HG02759 (cell line): ENCODE results near the gene PTGER4.

ENCODE experiments used
- ATAC-seq: cut with Tn5 transposase; IDR thresholded peaks from one replicate; pipeline ENCODE4 v1.9.1; 2021; ENCODE audit warnings: mild to moderate bottlenecking, moderate library complexity; ENCODE audit not compliant: unreplicated experiment

Gene PTGER4

DNA sequence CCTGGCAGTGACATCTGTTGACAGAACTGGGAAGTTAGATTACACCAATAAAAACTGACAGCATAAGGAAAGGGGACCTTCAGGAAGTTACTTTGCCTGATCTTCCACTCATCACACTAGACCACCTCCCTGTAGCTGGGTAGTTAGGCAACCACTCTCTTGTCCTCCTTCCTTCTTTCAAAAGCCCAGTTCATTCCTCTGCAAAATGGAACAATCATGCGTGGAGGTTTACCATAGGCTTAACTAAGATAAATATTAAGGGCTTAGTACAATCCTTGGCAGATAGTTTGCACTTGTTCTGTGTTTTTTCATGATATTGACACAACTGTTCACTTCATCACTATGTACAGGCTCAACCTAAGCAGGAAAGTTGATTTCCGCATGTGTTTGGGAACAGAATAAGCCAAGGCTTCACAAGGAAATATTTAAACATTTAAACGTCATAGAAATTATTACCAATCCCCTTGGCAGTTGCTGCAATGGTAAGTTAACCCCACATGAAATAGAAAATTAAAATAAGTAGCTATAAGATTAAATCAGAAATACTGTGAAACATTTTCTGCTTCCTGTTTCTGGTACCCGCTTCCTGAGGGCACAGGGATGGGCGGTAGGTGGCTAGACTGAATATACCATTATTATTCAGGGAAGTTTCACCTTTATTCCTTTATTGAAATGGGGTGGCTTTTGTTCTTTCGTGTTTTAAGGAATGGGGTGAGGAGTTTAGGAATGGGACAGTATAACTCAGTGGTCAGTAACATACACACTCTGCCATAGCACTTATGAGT lies 9.9 kb upstream of the PTGER4 start:
- no peak for ATAC-seq

DNA sequence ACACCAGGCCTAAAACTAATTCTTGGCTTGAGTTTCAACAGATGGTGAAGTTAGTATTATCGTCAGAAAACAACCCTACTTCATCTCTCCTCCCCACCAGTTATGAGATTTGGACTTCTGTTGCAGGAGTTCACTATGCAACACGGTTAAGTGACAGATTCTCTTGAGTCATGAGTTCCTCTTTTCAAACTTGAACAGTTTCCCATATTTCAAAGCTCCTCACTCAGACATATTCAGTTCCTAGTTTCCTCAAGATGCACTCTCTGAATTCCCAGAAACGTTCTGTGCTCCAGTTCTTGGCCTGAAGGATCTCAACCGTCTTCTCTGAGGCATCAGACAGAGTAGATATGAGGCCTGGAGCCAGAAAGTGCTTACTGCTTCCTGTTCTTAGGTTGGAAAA lies 7.3 kb upstream of the PTGER4 start:
- no peak for ATAC-seq

DNA sequence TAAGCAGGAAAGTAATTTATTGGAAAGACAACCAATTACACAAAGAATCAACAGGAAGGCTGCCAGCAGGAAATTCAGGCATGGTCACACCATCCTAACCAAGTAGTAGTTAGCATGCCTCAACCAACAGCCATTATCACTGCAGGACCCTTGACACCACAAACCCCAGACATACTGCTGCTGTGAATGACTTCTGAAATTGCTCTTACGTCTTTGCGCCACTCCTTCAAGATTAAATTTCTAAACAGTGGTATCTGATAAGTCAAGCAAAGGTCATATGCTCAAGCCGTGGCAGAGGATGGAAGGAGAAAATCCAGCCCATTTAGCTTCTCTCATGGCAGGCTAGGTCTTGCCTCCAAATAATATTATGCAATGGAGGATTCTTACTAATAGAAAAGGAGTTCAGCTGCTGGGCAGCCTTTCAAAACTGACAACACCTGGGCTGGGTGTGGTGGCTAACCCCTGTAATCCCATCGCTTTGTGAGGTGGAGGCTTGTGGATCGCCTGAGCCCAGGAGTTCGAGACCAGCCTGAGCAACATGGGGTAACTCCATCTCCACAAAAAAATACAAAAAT lies 5.0 kb upstream of the PTGER4 start:
- ATAC-seq = no peak

GRCh38 chr5:40675396-40676133 lies 4.2 kb upstream of the PTGER4 start:
- ATAC-seq = no peak

GRCh38 chr5:40676613-40677343 lies 2.9 kb upstream of the PTGER4 start:
- ATAC-seq = no peak

GRCh38 chr5:40677456-40677855 lies 2.3 kb upstream of the PTGER4 start:
- no peak for ATAC-seq

DNA sequence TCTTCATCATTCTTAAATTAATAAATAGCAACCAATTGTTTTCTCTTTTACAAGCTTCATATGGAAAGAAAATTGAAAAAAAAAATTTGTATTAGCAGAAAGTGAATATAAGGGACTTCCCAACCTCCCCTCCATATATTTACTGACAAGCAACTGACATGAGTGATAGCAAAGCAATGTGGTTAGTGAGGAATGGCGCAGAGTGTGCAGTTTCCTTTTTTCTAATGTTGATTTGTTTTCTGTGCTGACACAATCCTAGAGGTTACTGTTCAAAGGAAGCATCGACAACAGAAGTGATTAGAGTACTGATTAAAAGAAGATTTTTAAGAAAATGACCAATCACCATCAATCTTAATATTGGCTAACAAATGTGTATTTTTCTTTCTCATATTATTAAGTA lies 1.7 kb upstream of the PTGER4 start:
- no peak for ATAC-seq

DNA sequence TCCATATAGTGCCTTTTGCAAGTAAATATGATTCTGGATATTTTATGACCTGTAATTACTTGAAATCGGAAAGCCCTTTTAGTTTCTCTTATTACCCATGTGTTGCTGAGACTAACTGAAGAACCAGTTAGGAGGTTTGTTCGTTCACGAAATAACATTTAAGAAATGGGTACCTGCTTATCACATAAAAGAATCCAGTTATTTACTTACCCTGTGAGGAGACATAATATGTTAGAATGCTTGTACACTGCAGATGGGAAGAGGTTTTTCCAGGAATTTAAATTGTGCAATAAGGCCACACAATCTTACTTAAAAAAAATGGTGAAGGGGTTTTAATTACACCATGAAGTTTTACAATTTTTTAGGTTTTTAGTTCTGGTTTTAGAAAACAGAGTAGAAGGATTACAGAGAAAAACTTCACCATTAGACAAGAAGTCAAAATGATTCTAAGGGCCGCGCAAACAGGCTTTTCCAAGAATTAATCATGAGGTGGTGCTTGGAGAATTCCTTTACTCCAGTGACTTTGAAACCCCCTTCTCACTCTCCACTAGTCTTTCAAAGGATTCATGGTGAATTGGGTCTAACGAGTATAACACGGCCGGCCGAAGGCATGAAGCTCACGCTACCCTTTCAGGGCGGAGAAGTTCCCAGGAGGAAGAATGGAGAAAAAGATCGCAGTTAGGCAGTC lies 1.1 kb upstream of the PTGER4 start:
- no peak for ATAC-seq

- peak; percentile 73 for ATAC-seq
Measured at GRCh38 chr5:40679148-40679912, 385 bp upstream of the PTGER4 start.

GRCh38 chr5:40680741-40681362 lies 1.1 kb downstream of the PTGER4 start:
- ATAC-seq = no peak

DNA sequence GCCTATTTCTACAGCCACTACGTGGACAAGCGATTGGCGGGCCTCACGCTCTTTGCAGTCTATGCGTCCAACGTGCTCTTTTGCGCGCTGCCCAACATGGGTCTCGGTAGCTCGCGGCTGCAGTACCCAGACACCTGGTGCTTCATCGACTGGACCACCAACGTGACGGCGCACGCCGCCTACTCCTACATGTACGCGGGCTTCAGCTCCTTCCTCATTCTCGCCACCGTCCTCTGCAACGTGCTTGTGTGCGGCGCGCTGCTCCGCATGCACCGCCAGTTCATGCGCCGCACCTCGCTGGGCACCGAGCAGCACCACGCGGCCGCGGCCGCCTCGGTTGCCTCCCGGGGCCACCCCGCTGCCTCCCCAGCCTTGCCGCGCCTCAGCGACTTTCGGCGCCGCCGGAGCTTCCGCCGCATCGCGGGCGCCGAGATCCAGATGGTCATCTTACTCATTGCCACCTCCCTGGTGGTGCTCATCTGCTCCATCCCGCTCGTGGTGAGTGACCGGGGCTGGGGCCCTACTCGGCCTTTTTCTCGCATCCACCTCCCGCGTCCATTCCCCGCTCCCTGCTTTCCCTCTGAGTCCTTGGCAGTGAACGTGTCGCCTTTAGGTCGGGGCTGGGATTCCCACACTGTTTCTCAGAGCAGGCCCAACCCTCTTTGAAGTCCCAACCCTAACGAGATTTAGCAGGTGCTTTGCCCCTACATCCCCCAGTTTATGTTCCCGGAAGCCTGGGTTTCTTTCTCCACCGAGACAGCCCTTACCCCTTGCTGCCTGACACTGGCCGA lies 1.8 kb downstream of the PTGER4 start:
- peak; percentile 25 for ATAC-seq

DNA sequence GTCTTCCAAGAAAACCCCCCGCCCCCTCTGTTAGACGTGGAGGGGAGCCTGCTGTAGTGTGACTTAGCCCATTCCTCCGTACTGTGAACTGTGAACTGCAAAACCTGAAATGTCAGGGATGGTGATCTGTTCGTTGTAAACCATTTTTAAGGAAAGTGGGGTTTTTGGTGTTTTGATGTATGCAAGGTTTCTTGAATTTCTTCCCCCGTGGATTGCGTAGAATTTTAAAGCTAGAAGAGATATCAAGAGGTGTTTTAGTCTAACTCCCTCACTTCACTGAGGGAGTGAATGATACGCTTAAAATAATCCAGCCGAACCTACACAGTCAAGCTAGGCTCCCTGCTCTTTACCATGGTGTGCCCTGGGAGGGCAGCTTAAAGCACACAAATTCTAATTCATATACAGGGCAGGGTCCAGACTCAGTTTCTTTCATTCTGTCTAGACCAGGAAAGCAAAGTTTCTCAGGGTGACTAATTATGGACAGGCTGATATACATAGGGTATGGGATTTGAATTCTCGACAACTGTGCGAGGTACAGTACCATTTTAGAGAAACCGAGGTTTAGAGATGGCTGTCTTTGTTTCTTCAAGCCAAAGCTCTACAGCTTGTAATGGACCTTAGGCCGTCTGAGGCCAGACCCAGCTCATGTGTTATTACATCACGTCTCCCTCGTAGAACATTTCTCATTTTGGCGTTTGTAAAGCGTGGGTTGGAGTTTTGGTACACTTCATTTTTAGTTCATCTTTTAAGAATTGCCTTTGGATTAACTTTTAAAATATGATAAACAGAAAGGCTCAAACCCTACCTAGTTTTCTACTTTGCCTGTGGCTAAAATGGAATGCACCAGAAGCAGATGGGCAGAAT lies 2.7 kb downstream of the PTGER4 start:
- peak; percentile 0 for ATAC-seq

DNA sequence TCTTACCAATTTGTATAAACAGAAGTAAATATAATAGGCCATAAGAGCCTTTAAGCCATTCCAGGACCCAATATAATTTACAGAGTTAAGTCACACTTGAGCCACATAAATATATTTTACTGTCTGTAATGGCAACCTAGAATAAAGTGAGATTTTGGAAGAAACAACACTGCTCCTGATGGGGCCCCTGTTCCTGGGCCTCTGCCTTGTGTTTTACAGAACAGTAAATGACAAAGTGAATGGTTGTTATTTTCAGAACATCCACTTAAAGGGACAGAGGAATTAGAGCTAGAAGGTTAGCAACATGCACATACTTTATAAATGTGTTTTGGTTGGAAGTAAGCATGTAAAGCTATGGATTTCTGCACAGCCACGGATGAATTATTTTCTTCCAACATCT lies 3.6 kb downstream of the PTGER4 start:
- ATAC-seq = no peak

- ATAC-seq = no peak
Measured at GRCh38 chr5:40685193-40685592, 5.5 kb downstream of the PTGER4 start.

DNA sequence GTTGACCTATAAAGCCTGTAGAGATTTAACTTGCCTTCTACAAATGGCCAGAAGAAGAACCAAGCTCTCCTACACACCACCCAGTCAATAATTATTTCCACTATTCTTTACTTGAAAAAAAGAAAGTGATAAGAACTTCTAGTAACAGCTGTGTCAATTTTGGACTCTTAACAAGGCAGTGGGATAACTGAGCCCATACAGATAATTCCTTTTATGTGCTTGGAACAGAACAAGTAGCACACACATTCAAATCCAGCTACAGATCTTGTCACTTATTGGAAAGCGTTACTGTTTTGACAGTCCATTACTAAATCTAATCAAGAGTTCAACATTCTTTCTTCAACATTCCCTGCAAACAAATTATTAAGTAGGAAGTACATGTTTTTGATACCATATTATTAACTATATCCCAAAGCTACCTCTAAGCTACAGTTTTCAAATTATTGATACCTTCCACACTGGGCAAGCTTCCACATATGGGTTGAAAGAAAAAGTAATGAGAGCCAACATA lies 6.3 kb downstream of the PTGER4 start:
- no peak for ATAC-seq

DNA sequence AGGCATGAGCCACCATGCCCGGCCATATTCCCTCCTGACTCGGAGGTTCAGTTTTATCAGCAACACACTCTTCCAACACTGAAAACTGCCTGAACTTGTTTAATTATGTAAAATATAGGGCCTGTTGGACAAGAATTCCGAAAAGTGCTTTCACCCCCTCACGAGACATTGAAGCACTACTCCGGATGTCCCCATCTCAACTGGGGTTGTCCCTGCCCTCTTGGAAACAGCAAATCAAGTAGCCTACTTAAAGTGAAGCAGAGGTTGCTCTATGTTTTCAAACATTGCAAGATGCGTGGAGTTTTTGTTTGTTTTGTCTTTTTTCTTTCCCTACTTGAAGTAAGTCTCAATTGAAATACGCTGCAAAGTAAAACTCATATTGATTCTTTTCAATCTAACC lies 7.6 kb downstream of the PTGER4 start:
- ATAC-seq = no peak

- peak; percentile 91 for ATAC-seq
Measured at GRCh38 chr5:40688127-40688761, 8.5 kb downstream of the PTGER4 start.
